ENCODE measurements around the gene C1QL3.

The C1QL3 gene

GRCh38 chr10:16481052-16481728 lies 40.5 kb downstream of the C1QL3 start:
- DNase-seq (ENCODE audit: low read depth) = no peak
- TF ChIP-seq CTCF (IDR thresholded peaks at IDR 0.05; ENCODE audit: insufficient read depth, low read depth, low read length, missing control alignments) = no peak
- no peak overlapping the region for H3K4me3 ChIP-seq (ENCODE audit: low read depth, low read length)

DNA sequence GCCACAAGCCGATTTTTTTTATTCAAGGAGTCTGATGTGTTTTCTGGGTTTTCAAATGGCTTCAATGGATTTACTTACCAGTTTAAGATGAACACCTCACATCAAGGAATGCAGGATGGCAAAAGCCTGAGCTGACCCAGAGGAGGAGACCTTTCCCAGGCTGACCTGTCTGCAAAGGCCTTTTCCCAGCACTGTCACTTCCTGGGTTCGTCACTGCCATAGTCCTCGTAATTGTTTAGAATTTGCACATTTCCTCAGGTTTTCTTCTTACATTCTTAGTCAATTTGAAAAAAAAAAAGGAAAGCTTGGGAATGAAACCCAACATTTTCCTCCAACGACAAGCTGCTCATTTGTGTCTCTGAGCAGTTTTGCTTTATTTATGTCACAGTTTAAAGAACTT lies 42.9 kb downstream of the C1QL3 start:
- no peak overlapping the region for H3K4me3 ChIP-seq (ENCODE audit: low read depth, low read length)
- no peak for DNase-seq (ENCODE audit: low read depth)
- no peak for TF ChIP-seq CTCF (IDR thresholded peaks at IDR 0.05; ENCODE audit: insufficient read depth, low read depth, low read length, missing control alignments)

- peak; percentile 31 for DNase-seq (ENCODE audit: low read depth)
- no peak overlapping the region for H3K4me3 ChIP-seq (ENCODE audit: low read depth, low read length)
- TF ChIP-seq CTCF (IDR thresholded peaks at IDR 0.05; ENCODE audit: insufficient read depth, low read depth, low read length, missing control alignments) = no peak
Observed at GRCh38 chr10:16477757-16478156, 43.9 kb downstream of the C1QL3 start.

- DNase-seq (ENCODE audit: low read depth) = no peak
- no peak overlapping the region for H3K4me3 ChIP-seq (ENCODE audit: low read depth, low read length)
- no peak for TF ChIP-seq CTCF (IDR thresholded peaks at IDR 0.05; ENCODE audit: insufficient read depth, low read depth, low read length, missing control alignments)
Observed at GRCh38 chr10:16472828-16473227, 48.9 kb downstream of the C1QL3 start.

DNA sequence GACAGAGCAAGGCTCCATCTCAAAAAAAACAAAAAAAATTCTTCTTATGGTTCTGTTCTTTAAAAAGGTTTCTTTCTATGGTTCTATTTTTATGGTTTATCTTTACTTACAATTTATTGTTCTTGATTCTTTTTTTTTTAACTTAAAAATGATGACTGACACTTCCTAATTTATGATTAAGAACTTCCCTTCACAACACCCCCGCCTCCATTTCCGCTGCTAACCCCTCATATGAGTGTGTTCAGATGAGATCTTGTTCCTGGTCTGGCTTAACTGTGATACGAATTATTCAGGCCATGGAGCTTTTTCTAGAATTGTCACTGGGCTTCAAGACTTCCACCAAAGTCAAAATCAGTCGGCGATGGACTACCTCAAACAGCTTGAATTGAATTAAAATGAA lies 50.9 kb downstream of the C1QL3 start:
- no peak overlapping the region for H3K4me3 ChIP-seq (ENCODE audit: low read depth, low read length)
- TF ChIP-seq CTCF (IDR thresholded peaks at IDR 0.05; ENCODE audit: insufficient read depth, low read depth, low read length, missing control alignments) = no peak
- DNase-seq (ENCODE audit: low read depth) = no peak

- no peak for TF ChIP-seq CTCF (IDR thresholded peaks at IDR 0.05; ENCODE audit: insufficient read depth, low read depth, low read length, missing control alignments)
- no peak for DNase-seq (ENCODE audit: low read depth)
- no peak overlapping the region for H3K4me3 ChIP-seq (ENCODE audit: low read depth, low read length)
Observed at GRCh38 chr10:16466001-16466400, 55.7 kb downstream of the C1QL3 start.

Measured in GM12865 (cell line).